GM12878 (cell line): Measurements from ENCODE around the gene TFF1.

Source experiments
- EZH2 ChIP-seq: IDR thresholded peaks from 2 replicates; pipeline ENCODE4 v1.6.1; 2012; ENCODE audit warnings: low read depth, mild to moderate bottlenecking, control low read depth, inconsistent platforms, low read length, borderline replicate concordance; ENCODE audit not compliant: control insufficient read depth
- NBN ChIP-seq: fragments of 450-650 bp; IDR thresholded peaks from 2 replicates; pipeline ENCODE4 v1.6.1; 2016
- POLR2A ChIP-seq: IDR thresholded peaks from 2 replicates; pipeline ENCODE4 v1.6.1; 2011; ENCODE audit warnings: low read depth, mild to moderate bottlenecking, low read length
- SIN3A ChIP-seq: IDR thresholded peaks from 2 replicates; pipeline ENCODE4 v1.6.1; 2012; ENCODE audit warnings: low read depth, low read length, improper control_type of control experiment

GRCh38 chr21:42321845-42322244 lies 44.5 kb downstream of the TFF1 start:
- TF ChIP-seq EZH2 (no peak), POLR2A (no peak), SIN3A (no peak), NBN (no peak)
